Hepatocyte (in vitro differentiated cells): ENCODE results near the gene MRPL46. TPM values are rescaled to one million over a fixed set of nuclear protein-coding genes. Genes with fewer than 3 reads are reported as not detected.

Experiments used
- DNase-seq: peaks from one replicate; pipeline ENCODE4 v3.0.0-alpha.2; 2016; ENCODE audit warnings: low spot score
- H2AFZ ChIP-seq: fragments of 200-600 bp; sonication (generic); 2 replicates; pipeline ENCODE4 v1.6.0; 2016; ENCODE audit warnings: antibody characterized with exemption, mild to moderate bottlenecking
- H3K27ac ChIP-seq: fragments of 200-600 bp; sonication (generic); 2 replicates; pipeline ENCODE4 v1.5.1; 2016; ENCODE audit warnings: mild to moderate bottlenecking
- H3K27me3 ChIP-seq: fragments of 200-600 bp; sonication (generic); 2 replicates; pipeline ENCODE4 v1.6.1; 2016
- H3K36me3 ChIP-seq: fragments of 200-600 bp; sonication (generic); replicated peaks from 2 replicates; pipeline ENCODE4 v1.5.1; 2016; ENCODE audit warnings: low read depth; ENCODE audit not compliant: insufficient read depth
- H3K4me1 ChIP-seq: fragments of 200-600 bp; sonication (generic); 2 replicates; pipeline ENCODE4 v1.5.1; 2016; ENCODE audit warnings: mild to moderate bottlenecking, moderate library complexity; ENCODE audit not compliant: insufficient read depth
- H3K4me2 ChIP-seq: fragments of 200-600 bp; sonication (generic); 2 replicates; pipeline ENCODE4 v1.6.0; 2016
- H3K4me3 ChIP-seq: fragments of 200-600 bp; sonication (generic); 2 replicates; pipeline ENCODE4 v1.5.1; 2016; ENCODE audit warnings: mild to moderate bottlenecking
- H3K79me2 ChIP-seq: fragments of 200-600 bp; sonication (generic); 2 replicates; pipeline ENCODE4 v1.6.0; 2017; ENCODE audit warnings: mild to moderate bottlenecking
- H3K9me2 ChIP-seq: fragments of 200-600 bp; sonication (generic); replicated peaks from 2 replicates; pipeline ENCODE4 v1.6.0; 2017; ENCODE audit warnings: mild to moderate bottlenecking; ENCODE audit not compliant: insufficient read depth
- H3K9me3 ChIP-seq: fragments of 200-600 bp; sonication (generic); 2 replicates; pipeline ENCODE4 v1.5.1; 2016; ENCODE audit warnings: low read depth, mild to moderate bottlenecking
- H4K20me1 ChIP-seq: fragments of 200-600 bp; sonication (generic); 2 replicates; pipeline ENCODE4 v1.6.0; 2016; ENCODE audit warnings: mild to moderate bottlenecking; ENCODE audit not compliant: insufficient read depth, poor library complexity, severe bottlenecking
- CTCF ChIP-seq: fragments of 200-600 bp; sonication (generic); IDR thresholded peaks from 2 replicates; pipeline ENCODE4 v1.5.1; 2016; ENCODE audit warnings: antibody characterized with exemption, mild to moderate bottlenecking; ENCODE audit not compliant: poor library complexity
- EZH2 ChIP-seq: fragments of 200-600 bp; sonication (generic); IDR thresholded peaks from 2 replicates; pipeline ENCODE4 v1.6.1; 2016; ENCODE audit warnings: antibody characterized with exemption, mild to moderate bottlenecking, borderline replicate concordance
- EZH2phosphoT487 ChIP-seq: fragments of 200-600 bp; sonication (generic); IDR thresholded peaks from one replicate; pipeline ENCODE4 v1.6.1; 2018; ENCODE audit warnings: antibody characterized with exemption, mild to moderate bottlenecking, low read depth, moderate library complexity; ENCODE audit not compliant: unreplicated experiment, severe bottlenecking
- WGBS: methylation state at CpG from one replicate; pipeline ENCODE4 v1.1.6; 2016; ENCODE audit warnings: low lambda C conversion rate; ENCODE audit errors: missing lambda C conversion rate; 5-methylcytosine and 5-hydroxymethylcytosine counted together
- polyA plus RNA-seq: library from polyadenylated mRNA; unstranded; fragments of >200 nt; fragmentation: Nextera tagmentation; extraction: Ambion mirVana; gene quantifications from 2 replicates; pipeline ENCODE4 v1.2.1, GENCODE V29; 2016
- total RNA-seq: library from RNA; depleted of rRNA; stranded (reverse); fragments of >200 nt; gene quantifications from 2 replicates; pipeline ENCODE4 v1.2.3, GENCODE V29; 2014

Gene MRPL46
- total RNA-seq (29.0 and 33.3 TPM in 2 replicates), polyA plus RNA-seq (39.4 and 40.9 TPM in 2 replicates)

DNA sequence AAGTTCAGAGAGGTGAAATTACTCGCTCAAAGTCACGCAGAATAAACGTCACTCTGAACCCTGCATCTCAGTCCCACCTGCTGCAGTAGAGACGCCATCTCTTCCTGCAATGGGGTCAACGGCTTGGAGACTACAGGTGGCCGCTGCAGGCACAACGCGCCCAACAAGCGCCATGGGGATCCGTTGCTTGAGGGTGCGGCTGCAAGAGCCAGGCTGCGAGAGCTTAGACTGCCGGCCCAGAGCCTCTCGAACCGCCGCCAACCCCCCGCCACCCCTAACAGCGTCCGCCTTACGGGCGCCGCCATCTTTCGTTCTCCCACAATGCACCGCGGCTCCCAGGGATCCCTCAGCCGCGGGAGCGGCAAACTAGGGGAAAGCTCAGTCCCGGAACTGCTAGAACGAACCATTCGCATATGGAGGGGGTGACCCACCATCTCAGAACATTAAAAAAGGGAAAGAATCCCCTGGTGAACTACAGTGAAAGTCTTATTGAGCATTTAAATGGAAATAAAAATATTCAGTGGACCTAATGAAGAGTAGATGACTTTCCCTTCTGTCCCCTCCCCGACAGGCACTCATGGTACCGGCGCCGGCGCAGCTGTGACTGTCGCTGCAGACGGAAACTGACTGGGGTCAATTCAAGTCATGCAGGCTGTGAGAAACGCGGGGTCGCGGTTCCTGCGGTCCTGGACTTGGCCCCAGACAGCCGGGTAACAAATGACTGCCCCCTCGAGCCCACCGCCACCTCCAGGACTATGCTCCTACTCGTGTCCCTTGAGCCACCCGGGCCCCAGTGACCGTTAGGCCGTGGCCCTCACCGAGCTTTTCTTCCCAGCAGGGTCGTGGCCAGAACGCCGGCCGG, at the start of gene MRPL46, which contains the start of gene MRPS11:
Gene MRPL46 (minus strand): TSS at position 316 of the 862 bp plus-strand sequence. CDS start 11 bp downstream, at position 305.
Gene MRPS11 (plus strand): TSS at position 636 of the 862 bp plus-strand sequence. CDS start 10 bp downstream, at position 646.
- Histone ChIP-seq H3K27ac (peak within 1 kb of the TSS; percentile 81), H3K4me1 (peaks cover 14% of the 10 kb centered on the region), H3K9me3 (no peaks in the 10 kb centered on the region), H3K9me2 (no peaks in the 10 kb centered on the region), H3K36me3 (no peaks in the 10 kb centered on the region), H3K27me3 (no peaks in the 10 kb centered on the region), H2AFZ (peak within 1 kb of the TSS; percentile 30), H3K79me2 (peaks cover 28% of the 10 kb centered on the region), H3K4me2 (peak within 1 kb of the TSS; percentile 92), H3K4me3 (peak within 1 kb of the TSS; percentile 55), H4K20me1 (no peaks in the 10 kb centered on the region)
- WGBS, result 2% methylated on average over 55 of the region's 55 CpGs
- peak; percentile 94 for DNase-seq
- TF ChIP-seq CTCF, result no peak

DNA sequence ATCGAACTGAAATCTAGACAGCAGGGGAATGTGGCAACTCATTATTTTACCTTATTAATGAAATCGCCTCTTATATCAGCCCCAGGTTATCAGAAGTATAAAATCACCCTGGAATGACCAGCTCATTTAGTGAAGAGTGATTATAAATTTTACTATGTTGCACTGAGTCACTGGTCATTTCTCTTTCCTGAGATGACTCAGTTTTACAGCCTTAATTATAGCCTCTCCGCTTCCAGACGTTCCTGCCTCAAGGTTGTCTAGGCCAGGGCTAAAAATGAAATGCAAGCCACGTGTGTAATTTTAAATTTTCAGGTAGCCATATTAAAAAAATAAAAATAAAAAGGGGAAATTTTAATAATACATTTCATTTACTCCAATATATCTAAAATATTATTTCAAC, 46.0 kb upstream of the MRPL46 start:
- Histone ChIP-seq H3K4me2 (peak overlapping the region; percentile 3), H3K27me3 (no peaks in the 10 kb centered on the region), H3K79me2 (no peaks in the 10 kb centered on the region), H3K4me1 (peaks cover 5% of the 10 kb centered on the region), H3K9me2 (no peaks in the 10 kb centered on the region), H4K20me1 (no peaks in the 10 kb centered on the region), H3K36me3 (no peaks in the 10 kb centered on the region), H2AFZ (no peak overlapping the region), H3K9me3 (no peaks in the 10 kb centered on the region), H3K27ac (peak overlapping the region; percentile 57), H3K4me3 (no peak overlapping the region)
- TF ChIP-seq EZH2 (no peak), EZH2phosphoT487 (no peak), CTCF (no peak)
- WGBS, result 61% methylated on average over 5 of the region's 5 CpGs
- peak; percentile 39 for DNase-seq

DNA sequence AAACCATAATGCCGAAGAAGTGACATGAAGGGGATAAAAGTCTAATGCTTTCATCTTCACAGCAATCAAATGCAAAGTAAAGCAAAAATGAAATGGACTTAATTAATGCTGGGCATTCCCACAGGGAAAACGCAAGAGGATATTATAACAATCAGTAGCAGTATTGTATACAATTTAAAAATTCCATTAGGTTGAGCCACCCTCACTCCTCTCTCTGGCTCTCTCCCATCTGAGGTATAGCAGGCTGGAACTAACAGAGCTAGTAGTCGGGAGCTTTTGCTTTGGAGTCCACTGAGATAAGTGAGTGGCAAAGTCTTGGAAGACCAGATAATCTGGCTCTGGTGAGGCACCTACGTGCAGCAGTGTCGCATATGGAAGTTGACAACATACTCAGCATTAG, 45.4 kb upstream of the MRPL46 start:
- Histone ChIP-seq H2AFZ (no peak overlapping the region), H3K9me2 (no peaks in the 10 kb centered on the region), H3K4me3 (no peak overlapping the region), H3K4me2 (peak overlapping the region; percentile 3), H3K79me2 (no peaks in the 10 kb centered on the region), H3K27ac (peak overlapping the region; percentile 57), H3K36me3 (no peaks in the 10 kb centered on the region), H3K27me3 (no peaks in the 10 kb centered on the region), H3K9me3 (no peaks in the 10 kb centered on the region), H3K4me1 (peaks cover 5% of the 10 kb centered on the region), H4K20me1 (no peaks in the 10 kb centered on the region)
- DNase-seq, result no peak
- no peak for TF ChIP-seq CTCF
- no peak for TF ChIP-seq EZH2phosphoT487
- TF ChIP-seq EZH2, result no peak
- 58% methylated on average over 5 of the region's 5 CpGs for WGBS
